OCI-LY7 (cell line): ENCODE results near the gene SARM1. TPM values are rescaled to one million over a fixed set of nuclear protein-coding genes. Genes with fewer than 3 reads are reported as not detected.

ENCODE experiments used
- BruUV-seq: library from RNA; stranded (reverse); fragments of 400-500 nt; replicated peaks from 2 replicates; lab custom pipeline; 2021; lab: Mats Ljungman, UMichigan
- CTCF ChIA-PET: fragments of 300-600 bp; sonication (Branson Sonifier 250); formaldehyde crosslinking; loops from one replicate; lab custom pipeline; 2022; ENCODE audit warnings: antibody characterized with exemption; ENCODE audit not compliant: unreplicated experiment; lab: Charles Lee
- POLR2A ChIA-PET: fragments of 300-600 bp; sonication (Branson Sonifier 250); formaldehyde crosslinking; loops from one replicate; lab custom pipeline; 2022; ENCODE audit warnings: antibody characterized with exemption; lab: Charles Lee
- DNase-seq: peaks from one replicate; pipeline ENCODE4 v3.0.0-alpha.2; 2015; ENCODE audit warnings: low spot score
- H2AFZ ChIP-seq: fragments of 200-600 bp; sonication (generic), shearing (Covaris generic); 2 replicates; pipeline ENCODE4 v1.6.1; 2014; ENCODE audit warnings: mild to moderate bottlenecking, antibody characterized with exemption, low read length, moderate library complexity
- H3K27ac ChIP-seq: fragments of 200-600 bp; sonication (generic); 2 replicates; pipeline ENCODE4 v1.5.1; 2014; ENCODE audit warnings: mixed run types, low read depth, mild to moderate bottlenecking, moderate library complexity, low read length, inconsistent platforms; ENCODE audit not compliant: poor library complexity, severe bottlenecking
- H3K36me3 ChIP-seq: fragments of 200-600 bp; sonication (generic); 2 replicates; pipeline ENCODE4 v1.6.1; 2014; ENCODE audit warnings: mild to moderate bottlenecking, antibody characterized with exemption, low read length, moderate library complexity, mixed read lengths; ENCODE audit not compliant: insufficient read depth
- H3K4me1 ChIP-seq: fragments of 200-600 bp; sonication (generic); 2 replicates; pipeline ENCODE4 v1.5.1; 2014; ENCODE audit warnings: mild to moderate bottlenecking, low read length; ENCODE audit not compliant: insufficient read depth, poor library complexity, severe bottlenecking
- H3K4me2 ChIP-seq: fragments of 200-600 bp; sonication (generic); 2 replicates; pipeline ENCODE4 v1.6.1; 2014; ENCODE audit warnings: mild to moderate bottlenecking, low read length
- H3K4me3 ChIP-seq: fragments of 200-600 bp; sonication (generic); 2 replicates; pipeline ENCODE4 v1.5.1; 2014; ENCODE audit warnings: mild to moderate bottlenecking, low read depth, low read length; ENCODE audit not compliant: poor library complexity, severe bottlenecking
- H3K79me2 ChIP-seq: fragments of 200-600 bp; sonication (generic); 2 replicates; pipeline ENCODE4 v1.6.1; 2016; ENCODE audit warnings: low read depth, mild to moderate bottlenecking, low read length, moderate library complexity, mixed read lengths; ENCODE audit not compliant: insufficient read depth
- H3K9me2 ChIP-seq: fragments of 200-600 bp; sonication (generic); 2 replicates; pipeline ENCODE4 v1.6.1; 2016; ENCODE audit warnings: mild to moderate bottlenecking, low read length, mixed read lengths; ENCODE audit not compliant: insufficient read depth
- H3K9me3 ChIP-seq: fragments of 200-600 bp; sonication (generic); 2 replicates; pipeline ENCODE4 v1.6.1; 2014; ENCODE audit warnings: mild to moderate bottlenecking, mixed run types, low read length, mixed read lengths
- H4K20me1 ChIP-seq: fragments of 200-600 bp; sonication (generic); 2 replicates; pipeline ENCODE4 v1.6.1; 2014; ENCODE audit warnings: mild to moderate bottlenecking, antibody characterized with exemption, low read length, moderate library complexity, mixed read lengths; ENCODE audit not compliant: insufficient read depth
- CTCF ChIP-seq: fragments of 200-600 bp; sonication (generic); conservative IDR thresholded peaks from 2 replicates; pipeline ENCODE4 v1.5.1; 2014; ENCODE audit warnings: mild to moderate bottlenecking, antibody characterized with exemption, low read length, moderate library complexity, mixed read lengths
- EZH2phosphoT487 ChIP-seq: fragments of 200-600 bp; sonication (generic); IDR thresholded peaks from 2 replicates; pipeline ENCODE4 v1.6.1; 2018; ENCODE audit warnings: low read depth, borderline replicate concordance, mild to moderate bottlenecking, mixed run types, antibody characterized with exemption, low read length, moderate library complexity, mixed read lengths
- intact Hi-C: fragments of 100-400 bp; cut with micrococcal nuclease; formaldehyde crosslinking; loops from one replicate; pipeline ENCODE4 v1.10.0; 2022; ENCODE audit not compliant: unreplicated experiment
- total RNA-seq, 2 experiments: library from RNA; depleted of rRNA in 1 of 2; stranded (reverse); fragments of >200 nt in 1 of 2; shearing (Covaris generic) in 1 of 2; gene quantifications; 2 replicates each; pipeline ENCODE4 v1.2.3, GENCODE V29; 2014 to 2022

The SARM1 gene
- total RNA-seq, 2 experiments from 2014 or later: 7.5 to 21.3 TPM

- ChIA-PET CTCF (no interaction called here), POLR2A (interaction anchor here (0.7 to 0.8 kb wide), 2 partner anchors 12 to 19 kb away, joined by 3 read pairs; no protein-coding TSS in a partner anchor)
- no TSS peak for BruUV-seq
- intact Hi-C loops: no loop called here
- DNase-seq: no peak
- H2AFZ ChIP-seq: no peak overlapping the region
- no peaks in the 10 kb centered on the region for H4K20me1 ChIP-seq
- no peaks in the 10 kb centered on the region for H3K79me2 ChIP-seq
- H3K4me1 ChIP-seq: peaks cover 32% of the 10 kb centered on the region
- no peak for TF ChIP-seq CTCF
- no peak for TF ChIP-seq EZH2phosphoT487
- H3K4me3 ChIP-seq: no peak overlapping the region
- no peaks in the 10 kb centered on the region for H3K9me3 ChIP-seq
- H3K4me2 ChIP-seq: no peak overlapping the region
- peaks cover 90% of the 10 kb centered on the region for H3K36me3 ChIP-seq
- H3K9me2 ChIP-seq: no peaks in the 10 kb centered on the region
- H3K27ac ChIP-seq: no peak overlapping the region
Observed at GRCh38 chr17:28345419-28346198, 25.9 kb upstream of the SARM1 start.

- Histone ChIP-seq H3K27ac (no peak overlapping the region), H3K79me2 (no peaks in the 10 kb centered on the region), H2AFZ (no peak overlapping the region), H3K36me3 (peaks cover 93% of the 10 kb centered on the region), H3K4me1 (peaks cover 32% of the 10 kb centered on the region), H3K9me3 (no peaks in the 10 kb centered on the region), H4K20me1 (no peaks in the 10 kb centered on the region), H3K4me2 (no peak overlapping the region), H3K9me2 (no peaks in the 10 kb centered on the region), H3K4me3 (no peak overlapping the region)
- no peak for DNase-seq
- POLR2A ChIA-PET: interaction anchor here (0.7 kb wide), 1 partner anchor 20 kb away, joined by 3 read pairs; no protein-coding TSS in a partner anchor
- CTCF ChIA-PET: no interaction called here
- TF ChIP-seq CTCF (no peak), EZH2phosphoT487 (no peak)
- intact Hi-C loops: no loop called here
- BruUV-seq: TSS peak; percentile 49
Observed at GRCh38 chr17:28346199-28346580, 25.3 kb upstream of the SARM1 start.

- Histone ChIP-seq H3K27ac (no peak overlapping the region), H3K36me3 (peaks cover 93% of the 10 kb centered on the region), H3K9me2 (no peaks in the 10 kb centered on the region), H3K79me2 (no peaks in the 10 kb centered on the region), H3K9me3 (no peaks in the 10 kb centered on the region), H3K4me1 (peaks cover 32% of the 10 kb centered on the region), H2AFZ (no peak overlapping the region), H3K4me2 (no peak overlapping the region), H3K4me3 (no peak overlapping the region), H4K20me1 (no peaks in the 10 kb centered on the region)
- BruUV-seq: no TSS peak
- intact Hi-C loops: no loop called here
- TF ChIP-seq EZH2phosphoT487 (no peak), CTCF (peak; percentile 59)
- CTCF ChIA-PET: no interaction called here
- POLR2A ChIA-PET: interaction anchor here (0.9 kb wide), 1 partner anchor 11 kb away, joined by 3 read pairs; the partner anchor contains the start of gene POLDIP2
- DNase-seq: no peak
Observed at GRCh38 chr17:28346746-28347246, 24.7 kb upstream of the SARM1 start.
